SK-N-SH treated with all-trans-retinoic acid at 6 μM for 48 hours (cell line): Measurements from ENCODE around the gene AKT1.

Experiments
- ARNTL ChIP-seq: fragments of 450-650 bp; formaldehyde crosslinking; IDR thresholded peaks from 2 replicates; pipeline ENCODE4 v1.5.0; 2020; ENCODE audit warnings: low read depth, mild to moderate bottlenecking, moderate library complexity, borderline replicate concordance
- OSR1 ChIP-seq: fragments of 250-450 bp; sonication (Bioruptor Pico); IDR thresholded peaks from 2 replicates; pipeline ENCODE4 v1.8.0; 2022; ENCODE audit warnings: moderate library complexity, mild to moderate bottlenecking, inconsistent platforms
- PATZ1 ChIP-seq: fragments of 250-450 bp; sonication (Bioruptor Pico); IDR thresholded peaks from 2 replicates; pipeline ENCODE4 v1.8.0; 2020; ENCODE audit warnings: mild to moderate bottlenecking, moderate library complexity, borderline replicate concordance
- PPARA ChIP-seq: fragments of 250-450 bp; sonication (Bioruptor Pico); IDR thresholded peaks from 2 replicates; pipeline ENCODE4 v1.5.0; 2020; ENCODE audit warnings: mild to moderate bottlenecking, borderline replicate concordance
- ZFP3 ChIP-seq: fragments of 250-450 bp; sonication (Bioruptor Pico); IDR thresholded peaks from 2 replicates; pipeline ENCODE4 v1.5.0; 2020; ENCODE audit warnings: mild to moderate bottlenecking, moderate library complexity
- ZNF565 ChIP-seq: fragments of 450-650 bp; formaldehyde crosslinking; conservative IDR thresholded peaks from 2 replicates; pipeline ENCODE4 v1.5.0; 2020; ENCODE audit warnings: low read depth, mild to moderate bottlenecking, moderate library complexity

GRCh38 chr14:104796687-104797081, 1.1 kb upstream of the AKT1 start:
- TF ChIP-seq ARNTL (CRISPR knock-in tag) (no peak), PATZ1 (CRISPR knock-in tag) (no peak), ZFP3 (CRISPR knock-in tag) (no peak), OSR1 (CRISPR knock-in tag) (no peak), PPARA (CRISPR knock-in tag) (no peak), ZNF565 (CRISPR knock-in tag) (no peak)
